OCI-LY3 (cell line): ENCODE data around the gene CES3.

Source experiments
- EZH2phosphoT487 ChIP-seq: fragments of 200-600 bp; shearing (Covaris generic); IDR thresholded peaks from 2 replicates; pipeline ENCODE4 v1.6.1; 2018; ENCODE audit warnings: antibody characterized with exemption, mixed run types, low read depth
- TF ChIP-seq, protein P1 (sequence below): fragments of 200-600, 300-600 bp; sonication (generic); IDR thresholded peaks from 2 replicates; pipeline ENCODE4 v1.5.1; 2014; ENCODE audit warnings: antibody characterized with exemption, low read length, low read depth

DNA sequence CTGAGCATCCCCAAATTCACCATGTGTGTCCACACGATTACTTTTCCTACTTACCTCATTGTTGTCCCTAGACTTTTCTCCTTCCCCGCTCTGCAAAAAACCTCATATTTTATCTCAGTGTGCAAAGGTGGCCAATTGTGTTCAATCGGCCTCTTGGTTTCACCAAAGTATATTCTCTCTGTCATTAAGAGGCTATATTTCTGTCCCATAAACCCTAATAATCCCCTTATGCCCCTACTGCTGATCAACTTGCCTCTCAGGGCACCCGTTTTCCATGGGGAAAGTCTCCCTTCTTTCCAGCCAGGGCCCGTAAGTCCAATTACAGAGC is 14.1 kb upstream of the CES3 start:
- TF ChIP-seq, protein P1, sequence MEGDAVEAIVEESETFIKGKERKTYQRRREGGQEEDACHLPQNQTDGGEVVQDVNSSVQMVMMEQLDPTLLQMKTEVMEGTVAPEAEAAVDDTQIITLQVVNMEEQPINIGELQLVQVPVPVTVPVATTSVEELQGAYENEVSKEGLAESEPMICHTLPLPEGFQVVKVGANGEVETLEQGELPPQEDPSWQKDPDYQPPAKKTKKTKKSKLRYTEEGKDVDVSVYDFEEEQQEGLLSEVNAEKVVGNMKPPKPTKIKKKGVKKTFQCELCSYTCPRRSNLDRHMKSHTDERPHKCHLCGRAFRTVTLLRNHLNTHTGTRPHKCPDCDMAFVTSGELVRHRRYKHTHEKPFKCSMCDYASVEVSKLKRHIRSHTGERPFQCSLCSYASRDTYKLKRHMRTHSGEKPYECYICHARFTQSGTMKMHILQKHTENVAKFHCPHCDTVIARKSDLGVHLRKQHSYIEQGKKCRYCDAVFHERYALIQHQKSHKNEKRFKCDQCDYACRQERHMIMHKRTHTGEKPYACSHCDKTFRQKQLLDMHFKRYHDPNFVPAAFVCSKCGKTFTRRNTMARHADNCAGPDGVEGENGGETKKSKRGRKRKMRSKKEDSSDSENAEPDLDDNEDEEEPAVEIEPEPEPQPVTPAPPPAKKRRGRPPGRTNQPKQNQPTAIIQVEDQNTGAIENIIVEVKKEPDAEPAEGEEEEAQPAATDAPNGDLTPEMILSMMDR: no peak
- TF ChIP-seq EZH2phosphoT487: no peak
